Kidney epithelial cell (primary cell): ENCODE data around the gene GDF2. TPM values are rescaled to one million over a fixed set of nuclear protein-coding genes. Genes with fewer than 3 reads are reported as not detected.

Experiments used
- DNase-seq: peaks from one replicate; pipeline ENCODE4 v3.0.0-alpha.2; 2010; ENCODE audit warnings: low read depth
- H3K27me3 ChIP-seq: 2 replicates; pipeline ENCODE4 v1.6.0; 2011; ENCODE audit warnings: low read length; ENCODE audit not compliant: control insufficient read depth, insufficient read depth
- H3K36me3 ChIP-seq: 2 replicates; pipeline ENCODE4 v1.5.1; 2011; ENCODE audit warnings: low read length; ENCODE audit not compliant: control insufficient read depth, insufficient read depth
- H3K4me3 ChIP-seq: 2 replicates; pipeline ENCODE4 v1.5.1; 2011; ENCODE audit warnings: low read depth, mild to moderate bottlenecking, control low read depth, low read length
- CTCF ChIP-seq: IDR thresholded peaks from 2 replicates; pipeline ENCODE4 v1.5.1; 2011; ENCODE audit warnings: mild to moderate bottlenecking, moderate library complexity, low read length, control low read depth, inconsistent platforms; ENCODE audit not compliant: insufficient read depth, poor library complexity, severe bottlenecking
- total RNA-seq: library from RNA; depleted of rRNA; stranded (reverse); fragments of >200 nt; gene quantifications from 2 replicates; pipeline ENCODE4 v1.2.3, GENCODE V29; 2015

GDF2 gene
- total RNA-seq, 1 donor from 2014 or later: not detected

DNA sequence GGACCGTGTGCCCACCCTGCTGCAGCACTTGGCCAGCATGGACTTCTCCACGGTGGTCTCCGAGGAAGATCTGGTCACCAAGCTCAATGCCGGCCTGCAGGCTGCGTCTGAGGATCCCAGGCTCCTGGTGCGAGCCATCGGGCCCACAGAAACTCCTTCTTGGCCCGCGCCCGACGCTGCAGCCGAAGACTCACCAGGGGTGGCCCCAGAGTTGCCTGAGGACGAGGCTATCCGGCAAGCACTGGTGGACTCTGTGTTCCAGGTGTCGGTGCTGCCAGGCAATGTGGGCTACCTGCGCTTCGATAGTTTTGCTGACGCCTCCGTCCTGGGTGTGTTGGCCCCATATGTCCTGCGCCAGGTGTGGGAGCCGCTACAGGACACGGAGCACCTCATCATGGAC is 27.3 kb downstream of the GDF2 start:
- no peak for TF ChIP-seq CTCF

GRCh38 chr10:47349941-47350371 is 27.7 kb downstream of the GDF2 start:
- no peak for TF ChIP-seq CTCF
- Histone ChIP-seq H3K27me3 (no peaks in the 10 kb centered on the region), H3K4me3 (no peak overlapping the region), H3K36me3 (no peaks in the 10 kb centered on the region)
- no peak for DNase-seq

More for the DNA sequence above, 27.3 kb downstream of the GDF2 start:
- DNase-seq: no peak
- H3K36me3 ChIP-seq: no peaks in the 10 kb centered on the region
- H3K4me3 ChIP-seq: no peak overlapping the region
- H3K27me3 ChIP-seq: no peaks in the 10 kb centered on the region

GRCh38 chr10:47350671-47351640 is 28.7 kb downstream of the GDF2 start:
- no peak for TF ChIP-seq CTCF
- no peaks in the 10 kb centered on the region for H3K27me3 ChIP-seq
- no peaks in the 10 kb centered on the region for H3K36me3 ChIP-seq
- H3K4me3 ChIP-seq: no peak overlapping the region
- no peak for DNase-seq

GRCh38 chr10:47351899-47352815 is 29.9 kb downstream of the GDF2 start:
- H3K27me3 ChIP-seq: no peaks in the 10 kb centered on the region
- TF ChIP-seq CTCF: no peak
- H3K4me3 ChIP-seq: no peak overlapping the region
- DNase-seq: no peak
- H3K36me3 ChIP-seq: no peaks in the 10 kb centered on the region

- DNase-seq: no peak
- TF ChIP-seq CTCF: no peak
- no peak overlapping the region for H3K4me3 ChIP-seq
Observed at GRCh38 chr10:47353351-47353750, 31.1 kb downstream of the GDF2 start.

More at GRCh38 chr10:47353351-47353750, 31.1 kb downstream of the GDF2 start:
- Histone ChIP-seq H3K36me3 (no peaks in the 10 kb centered on the region), H3K27me3 (no peaks in the 10 kb centered on the region)
